H1 (cell line): ENCODE results near the gene RYK. TPM values are rescaled to one million over a fixed set of nuclear protein-coding genes. Genes with fewer than 3 reads are reported as not detected.

Experiments used
- CTCF ChIA-PET: fragments of 300-600 bp; sonication (Branson Sonifier 250); formaldehyde crosslinking; loops from one replicate; lab custom pipeline; 2021; ENCODE audit not compliant: partially characterized antibody; lab: Charles Lee
- POLR2A ChIA-PET: fragments of 300-600 bp; sonication (Branson Sonifier 250); formaldehyde crosslinking; loops from one replicate; lab custom pipeline; 2021; ENCODE audit warnings: inconsistent platforms; ENCODE audit not compliant: partially characterized antibody; lab: Charles Lee
- DNase-seq, 2 experiments: peaks; one replicate each; pipeline versions ENCODE4 v3.0.0 to v3.0.0-alpha.2; 2010 to 2022; ENCODE audit warnings: low spot score in 2 of 2, low read depth in 1 of 2, mixed read lengths in 1 of 2
- FAIRE-seq: peaks from 2 replicates; lab custom pipeline; 2011; peaks lifted over from hg19 to GRCh38; lab: Jason Lieb, UNC
- H2AFZ ChIP-seq: 2 replicates; pipeline ENCODE4 v1.8.1; 2012; ENCODE audit warnings: low read length, inconsistent platforms
- H2AK5ac ChIP-seq: 2 replicates; pipeline ENCODE4 v1.6.1; 2013; ENCODE audit warnings: low read depth, low read length
- H2BK120ac ChIP-seq: replicated peaks from 2 replicates; pipeline ENCODE3; 2013; ENCODE audit warnings: low read depth, low read length, inconsistent platforms
- H2BK12ac ChIP-seq: 2 replicates; pipeline ENCODE4 v1.6.1; 2013; ENCODE audit warnings: low read depth, low read length
- H2BK15ac ChIP-seq: 2 replicates; pipeline ENCODE4 v1.6.1; 2013; ENCODE audit warnings: low read length
- H2BK20ac ChIP-seq: 2 replicates; pipeline ENCODE4 v1.6.1; 2013; ENCODE audit warnings: low read length
- H2BK5ac ChIP-seq: 2 replicates; pipeline ENCODE4 v1.6.1; 2013; ENCODE audit warnings: low read depth, low read length
- H3K14ac ChIP-seq: 2 replicates; pipeline ENCODE4 v1.6.1; 2013; ENCODE audit warnings: inconsistent platforms; ENCODE audit not compliant: insufficient read length
- H3K18ac ChIP-seq: 2 replicates; pipeline ENCODE4 v1.6.1; 2013; ENCODE audit warnings: low read length; ENCODE audit errors: extremely low read depth
- H3K23ac ChIP-seq: 2 replicates; pipeline ENCODE4 v1.6.1; 2013; ENCODE audit warnings: inconsistent platforms; ENCODE audit not compliant: insufficient read length
- H3K23me2 ChIP-seq: 2 replicates; pipeline ENCODE4 v1.6.1; 2013; ENCODE audit warnings: low read depth, low read length
- H3K27ac ChIP-seq: 2 replicates; pipeline ENCODE4 v1.6.1; 2011; ENCODE audit warnings: low read depth, low read length, inconsistent platforms
- H3K27me3 ChIP-seq, 4 experiments: replicated peaks in 1 of 4; 1 replicate in 1 of 4; 2 replicates in 3 of 4; pipeline versions ENCODE4 v1.6.1 to v1.8.1; 2011 to 2013; ENCODE audit warnings: low read length in 3 of 4, mild to moderate bottlenecking in 3 of 4, inconsistent platforms in 2 of 4, mixed read lengths in 2 of 4, moderate library complexity in 1 of 4; ENCODE audit not compliant: control insufficient read depth in 3 of 4, insufficient read depth in 3 of 4; ENCODE audit errors: extremely low read depth in 1 of 4
- H3K36me3 ChIP-seq, 4 experiments: 2 replicates each; pipeline versions ENCODE4 v1.6.1 to v1.8.1; 2011 to 2013; ENCODE audit warnings: mild to moderate bottlenecking in 4 of 4, low read length in 3 of 4, moderate library complexity in 2 of 4, control low read depth in 1 of 4, inconsistent platforms in 1 of 4; ENCODE audit not compliant: insufficient read depth in 4 of 4, control insufficient read depth in 2 of 4
- H3K4ac ChIP-seq: replicated peaks from 2 replicates; pipeline ENCODE3; 2013; ENCODE audit warnings: low read length, low read depth, mixed read lengths, inconsistent platforms; ENCODE audit not compliant: insufficient read length
- H3K4me1 ChIP-seq, 4 experiments: replicated peaks in 1 of 4; 1 replicate in 1 of 4; 2 replicates in 3 of 4; pipeline versions ENCODE4 v1.6.1 to v1.8.1; 2011 to 2013; ENCODE audit warnings: low read length in 3 of 4, inconsistent platforms in 2 of 4, mixed read lengths in 1 of 4; ENCODE audit not compliant: insufficient read depth in 4 of 4, control insufficient read depth in 3 of 4
- H3K4me2 ChIP-seq, 2 experiments: 2 replicates each; pipeline versions ENCODE4 v1.6.1 to v1.8.1; 2011 to 2013; ENCODE audit warnings: low read depth in 2 of 2, low read length in 2 of 2, control low read depth in 1 of 2, inconsistent platforms in 1 of 2, mild to moderate bottlenecking in 1 of 2; ENCODE audit not compliant: insufficient read depth in 1 of 2
- H3K4me3 ChIP-seq, 4 experiments: fragments of 200-600, 300-600 bp in 1 of 4; sonication (generic), shearing (Covaris generic), sonication (Bioruptor Twin) in 1 of 4; 2 replicates each; pipeline versions ENCODE4 v1.5.1 to v1.8.1; 2011 to 2016; ENCODE audit warnings: low read length in 4 of 4, low read depth in 3 of 4, control low read depth in 2 of 4, inconsistent platforms in 2 of 4, mild to moderate bottlenecking in 2 of 4, mixed read lengths in 1 of 4, moderate library complexity in 1 of 4; ENCODE audit not compliant: insufficient read depth in 2 of 4; ENCODE audit errors: extremely low read depth in 1 of 4
- H3K56ac ChIP-seq: replicated peaks from 2 replicates; pipeline ENCODE3; 2013; ENCODE audit warnings: low read depth, mild to moderate bottlenecking, mixed read lengths, low read length, inconsistent platforms; ENCODE audit not compliant: insufficient read length
- H3K79me1 ChIP-seq: 2 replicates; pipeline ENCODE4 v1.6.1; 2013; ENCODE audit warnings: low read depth, low read length, control low read depth
- H3K79me2 ChIP-seq, 2 experiments: 2 replicates each; pipeline versions ENCODE4 v1.6.1 to v1.8.1; 2012 to 2013; ENCODE audit warnings: low read length in 2 of 2, mild to moderate bottlenecking in 2 of 2, inconsistent platforms in 1 of 2; ENCODE audit not compliant: insufficient read depth in 2 of 2, control insufficient read depth in 1 of 2
- H3K9ac ChIP-seq, 4 experiments: replicated peaks in 1 of 4; 1 replicate in 1 of 4; 2 replicates in 3 of 4; pipeline versions ENCODE4 v1.6.1 to v1.8.1; 2011 to 2013; ENCODE audit warnings: low read depth in 3 of 4, low read length in 3 of 4, control low read depth in 2 of 4, mild to moderate bottlenecking in 2 of 4, moderate library complexity in 2 of 4, inconsistent platforms in 1 of 4; ENCODE audit errors: extremely low read depth in 1 of 4
- H3K9me3 ChIP-seq, 2 experiments: 2 replicates each; pipeline versions ENCODE4 v1.6.1 to v1.8.1; 2012 to 2013; ENCODE audit warnings: mild to moderate bottlenecking in 2 of 2, moderate library complexity in 2 of 2, control low read depth in 1 of 2, inconsistent platforms in 1 of 2, low read depth in 1 of 2, low read length in 1 of 2, mixed read lengths in 1 of 2; ENCODE audit not compliant: insufficient read depth in 2 of 2
- H4K20me1 ChIP-seq, 2 experiments: replicated peaks in 1 of 2; 2 replicates each; pipeline versions ENCODE3 to v1.8.1; 2011 to 2013; ENCODE audit warnings: inconsistent platforms in 2 of 2, low read length in 2 of 2, mild to moderate bottlenecking in 1 of 2; ENCODE audit not compliant: insufficient read depth in 2 of 2, control insufficient read depth in 1 of 2
- H4K5ac ChIP-seq: 2 replicates; pipeline ENCODE4 v1.6.1; 2013; ENCODE audit warnings: low read length, low read depth, mixed read lengths, inconsistent platforms; ENCODE audit not compliant: insufficient read length
- H4K8ac ChIP-seq: 2 replicates; pipeline ENCODE4 v1.8.0; 2013; ENCODE audit warnings: mild to moderate bottlenecking, moderate library complexity, low read length, inconsistent platforms; ENCODE audit not compliant: insufficient read depth; ENCODE audit errors: extremely low read depth
- H4K91ac ChIP-seq: replicated peaks from 2 replicates; pipeline ENCODE3; 2013; ENCODE audit warnings: low read length, mixed read lengths, inconsistent platforms; ENCODE audit not compliant: insufficient read length
- CBX8 ChIP-seq: fragments of 300-800, 300-1000 bp; sonication (generic); IDR thresholded peaks from 2 replicates; pipeline ENCODE4 v1.7.1; 2016; ENCODE audit warnings: low read depth, low read length, borderline replicate concordance
- CREB1 ChIP-seq: IDR thresholded peaks from 2 replicates; pipeline ENCODE4 v1.6.1; 2012; ENCODE audit warnings: inconsistent platforms
- EP300 ChIP-seq, 2 experiments: IDR thresholded peaks; 1 replicate in 1 of 2; 2 replicates in 1 of 2; pipeline ENCODE4 v1.6.1; 2011 to 2012; ENCODE audit warnings: low read depth in 2 of 2, low read length in 2 of 2, mild to moderate bottlenecking in 2 of 2, borderline replicate concordance in 1 of 2, inconsistent platforms in 1 of 2, moderate library complexity in 1 of 2
- JUN ChIP-seq: IDR thresholded peaks from 2 replicates; pipeline ENCODE4 v1.6.1; 2011; ENCODE audit warnings: low read depth, mild to moderate bottlenecking, improper control_type of control experiment, low read length
- NRF1 ChIP-seq: IDR thresholded peaks from 2 replicates; pipeline ENCODE4 v1.6.1; 2011; ENCODE audit warnings: mild to moderate bottlenecking, low read depth, low read length, improper control_type of control experiment
- POLR2A ChIP-seq, 2 experiments: IDR thresholded peaks; 1 replicate in 1 of 2; 2 replicates in 1 of 2; pipeline ENCODE4 v1.6.1; 2011; ENCODE audit warnings: low read depth in 2 of 2, low read length in 2 of 2, mild to moderate bottlenecking in 2 of 2; ENCODE audit errors: control extremely low read depth in 1 of 2
- SIN3A ChIP-seq, 2 experiments: IDR thresholded peaks in 1 of 2; conservative IDR thresholded peaks in 1 of 2; 2 replicates each; pipeline ENCODE4 v1.6.1; 2011 to 2012; ENCODE audit warnings: low read length in 2 of 2, improper control_type of control experiment in 1 of 2, low read depth in 1 of 2, mild to moderate bottlenecking in 1 of 2
- SP1 ChIP-seq: IDR thresholded peaks from 2 replicates; pipeline ENCODE4 v1.6.1; 2011; ENCODE audit warnings: low read depth, low read length
- TAF7 ChIP-seq: optimal IDR thresholded peaks from 2 replicates; pipeline ENCODE3; 2011; ENCODE audit warnings: low read depth, mild to moderate bottlenecking, inconsistent platforms, low read length, moderate library complexity, borderline replicate concordance
- ZNF274 ChIP-seq: IDR thresholded peaks from 2 replicates; pipeline ENCODE4 v1.7.0; 2012; ENCODE audit warnings: low read length, borderline replicate concordance; ENCODE audit errors: extremely low read depth
- WGBS, 2 experiments: shearing (Covaris generic) in 1 of 2; methylation state at CpG; one replicate each; pipeline versions ENCODE4 v1.1.6 to v1.1.7; 2013 to 2015; ENCODE audit warnings: low lambda C conversion rate in 2 of 2, mixed read lengths in 2 of 2, inconsistent platforms in 1 of 2, low coverage in 1 of 2, missing lambda C conversion rate in 1 of 2; ENCODE audit not compliant: insufficient replicate concordance in 2 of 2, insufficient coverage in 1 of 2, insufficient read length in 1 of 2; ENCODE audit errors: extremely low coverage in 1 of 2, missing lambda C conversion rate in 1 of 2; 5-methylcytosine and 5-hydroxymethylcytosine counted together
- polyA plus RNA-seq, 7 experiments: library from polyadenylated mRNA; depleted of rRNA in 3 of 7; stranded (reverse) in 5 of 7; unstranded in 2 of 7; fragments of >200 nt in 5 of 7; fragments of 200-250 nt in 2 of 7; gene quantifications; 1 replicate in 5 of 7; 2 replicates in 1 of 7; 4 replicates in 1 of 7; pipeline versions ENCODE4 v1.2.1 to v1.2.3, GENCODE V29; 2011 to 2013; ENCODE audit warnings: missing spikeins in 2 of 7, mixed read lengths in 2 of 7
- total RNA-seq: library from RNA; stranded (reverse); fragmentation: NEBNext Ultra II Directional; extraction: Animal tissue kit (Norgen Biotek cat#: 25700); gene quantifications from 2 replicates; pipeline ENCODE4 v1.2.1, GENCODE V29; 2021

RYK gene
- total and polyA plus RNA-seq, 2 of the 8 experiments (the other 6 are each of a cell fraction or from before 2014, with no cell fraction given) = 30.5 to 63.8 TPM

DNA sequence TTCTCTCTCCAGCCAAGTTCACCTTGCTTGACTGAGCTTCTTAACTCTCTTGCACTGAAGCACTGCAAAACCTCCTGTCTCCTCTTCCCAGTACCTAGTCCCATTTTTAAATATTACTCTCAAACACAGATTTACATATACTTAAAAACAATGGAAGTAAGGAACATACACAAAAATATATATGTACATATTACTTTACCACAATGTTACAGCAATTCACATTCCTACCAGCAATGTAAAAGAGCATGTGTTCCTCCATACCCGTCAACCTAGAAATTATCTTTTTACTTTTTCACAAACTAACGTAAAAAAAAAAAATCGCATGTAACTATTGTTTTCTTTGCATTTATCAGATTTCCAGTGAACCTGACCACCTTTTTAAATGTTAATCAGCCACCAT, 60.4 kb downstream of the RYK start:
- Histone ChIP-seq H3K23me2 (no peaks in the 10 kb centered on the region), H2BK12ac (no peak overlapping the region), H4K5ac (no peak overlapping the region), H3K4ac (no peak overlapping the region), H3K36me3 (peaks cover 0 to 21% (median 6%) of the 10 kb centered on the region in 4 experiments; a peak in 3 of 8 replicates), H3K27me3 (no peaks in the 10 kb centered on the region), H4K20me1 (peaks cover 0 to under 1% of the 10 kb centered on the region in 2 experiments)
- DNase-seq (no peak), FAIRE-seq (no peak)
- TF ChIP-seq CREB1 (no peak), SIN3A (conservative IDR thresholded peaks at IDR 0.05 in 1 of 2, IDR thresholded peaks at IDR 0.05 in 1 of 2; ENCODE audit: low read depth in 1 of 2, low read length in 2 of 2) (no peak), EP300 (IDR thresholded peaks at IDR 0.05; ENCODE audit: borderline replicate concordance in 1 of 2, low read depth in 2 of 2, low read length in 2 of 2) (no peak), TAF7 (no peak), ZNF274 (no peak), SP1 (no peak), NRF1 (no peak), POLR2A (IDR thresholded peaks at IDR 0.05; ENCODE audit: control extremely low read depth in 1 of 2, low read depth in 2 of 2, low read length in 2 of 2) (no peak), JUN (no peak), CBX8 (no peak)
- TF ChIP-seq, all 59 proteins: peak for 0
- Histone ChIP-seq H4K8ac (no peak overlapping the region), H3K14ac (no peak overlapping the region), H3K79me1 (no peaks in the 10 kb centered on the region), H3K23ac (no peak overlapping the region), H3K4me2 (no peak overlapping the region), H2BK120ac (no peak overlapping the region), H4K91ac (no peak overlapping the region), H3K27ac (no peak overlapping the region), H3K56ac (no peak overlapping the region), H2AFZ (no peak overlapping the region), H2BK5ac (no peak overlapping the region), H2BK15ac (no peak overlapping the region), H3K9ac (no peak overlapping the region), H3K4me1 (no peaks in the 10 kb centered on the region; a peak in 2 of 7 replicates), H3K79me2 (no peaks in the 10 kb centered on the region), H2AK5ac (no peak overlapping the region), H3K18ac (no peak overlapping the region), H3K9me3 (no peaks in the 10 kb centered on the region), H3K4me3 (no peak overlapping the region), H2BK20ac (no peak overlapping the region)
- ChIA-PET CTCF (interaction anchor here (1.0 to 2.4 kb wide), 3 partner anchors 7 to 41 kb away, joined by 3 to 10 read pairs (median 4); no protein-coding TSS in a partner anchor), POLR2A (no interaction called here)
- 83 to 100% methylated on average over 1 to 3 of the region's 3 CpGs for WGBS, 2 experiments
